NB4 (cell line): Measurements from ENCODE around the gene CSTF1.

Experiments used
- MYC ChIP-seq: IDR thresholded peaks from 2 replicates; pipeline ENCODE4 v1.6.1; 2011; ENCODE audit warnings: low read depth, low read length
- POLR2A ChIP-seq: IDR thresholded peaks from 2 replicates; pipeline ENCODE4 v1.6.1; 2011; ENCODE audit warnings: mild to moderate bottlenecking; ENCODE audit not compliant: insufficient read length; ENCODE audit errors: extremely low read depth
- TF ChIP-seq, protein P1 (sequence below): IDR thresholded peaks from 2 replicates; pipeline ENCODE4 v1.6.1; 2011; ENCODE audit warnings: low read depth, low read length
- TF ChIP-seq, protein P2 (sequence below): IDR thresholded peaks from one replicate; pipeline ENCODE4 v1.5.1; 2012; ENCODE audit warnings: low read depth, low read length

DNA sequence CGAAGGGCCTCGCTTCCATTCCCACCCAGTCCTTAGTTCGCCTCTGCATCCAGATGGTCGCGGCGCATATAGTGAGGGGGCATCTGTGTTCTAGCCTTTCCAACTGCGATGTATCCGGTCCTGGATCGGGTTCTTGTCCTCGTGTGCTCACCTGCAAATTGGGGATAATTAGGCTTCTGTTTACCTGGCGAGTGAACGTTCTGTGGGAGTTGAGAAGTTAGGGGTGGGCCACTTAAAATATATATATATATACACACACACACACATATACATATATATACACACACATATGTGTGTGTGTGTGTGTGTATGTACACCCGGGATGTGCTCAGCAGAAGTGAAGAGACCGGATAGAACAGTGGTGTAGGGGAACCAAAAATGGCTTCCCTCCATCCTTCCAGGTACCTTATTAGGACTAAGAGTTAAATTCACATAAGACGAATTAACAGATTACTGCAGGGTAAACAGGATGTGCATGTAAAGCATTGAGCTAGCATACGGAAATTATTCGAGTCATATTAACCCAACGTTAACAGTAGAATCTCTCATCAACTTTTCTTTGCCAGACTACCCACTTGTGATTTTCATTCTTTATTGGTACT lies 537 bp downstream of the CSTF1 start:
- TF ChIP-seq, protein P1, sequence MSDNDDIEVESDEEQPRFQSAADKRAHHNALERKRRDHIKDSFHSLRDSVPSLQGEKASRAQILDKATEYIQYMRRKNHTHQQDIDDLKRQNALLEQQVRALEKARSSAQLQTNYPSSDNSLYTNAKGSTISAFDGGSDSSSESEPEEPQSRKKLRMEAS, result no peak
- TF ChIP-seq, protein P2, sequence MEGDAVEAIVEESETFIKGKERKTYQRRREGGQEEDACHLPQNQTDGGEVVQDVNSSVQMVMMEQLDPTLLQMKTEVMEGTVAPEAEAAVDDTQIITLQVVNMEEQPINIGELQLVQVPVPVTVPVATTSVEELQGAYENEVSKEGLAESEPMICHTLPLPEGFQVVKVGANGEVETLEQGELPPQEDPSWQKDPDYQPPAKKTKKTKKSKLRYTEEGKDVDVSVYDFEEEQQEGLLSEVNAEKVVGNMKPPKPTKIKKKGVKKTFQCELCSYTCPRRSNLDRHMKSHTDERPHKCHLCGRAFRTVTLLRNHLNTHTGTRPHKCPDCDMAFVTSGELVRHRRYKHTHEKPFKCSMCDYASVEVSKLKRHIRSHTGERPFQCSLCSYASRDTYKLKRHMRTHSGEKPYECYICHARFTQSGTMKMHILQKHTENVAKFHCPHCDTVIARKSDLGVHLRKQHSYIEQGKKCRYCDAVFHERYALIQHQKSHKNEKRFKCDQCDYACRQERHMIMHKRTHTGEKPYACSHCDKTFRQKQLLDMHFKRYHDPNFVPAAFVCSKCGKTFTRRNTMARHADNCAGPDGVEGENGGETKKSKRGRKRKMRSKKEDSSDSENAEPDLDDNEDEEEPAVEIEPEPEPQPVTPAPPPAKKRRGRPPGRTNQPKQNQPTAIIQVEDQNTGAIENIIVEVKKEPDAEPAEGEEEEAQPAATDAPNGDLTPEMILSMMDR, result no peak
- TF ChIP-seq POLR2A, result no peak
- TF ChIP-seq MYC, result no peak
